DMS153 (cell line): ENCODE data around the gene NR2F1-AS1.

Source experiments
- DNase-seq: peaks from one replicate; lab custom pipeline; 2025; lab: John Stamatoyannopoulos, UW

NR2F1-AS1 gene

GRCh38 chr5:93603078-93603792, 22.2 kb upstream of the NR2F1-AS1 start:
- DNase-seq, result no peak

GRCh38 chr5:93602241-93603077, 21.4 kb upstream of the NR2F1-AS1 start:
- no peak for DNase-seq

- no peak for DNase-seq
Measured at GRCh38 chr5:93601802-93602155, 20.8 kb upstream of the NR2F1-AS1 start.

- no peak for DNase-seq
Measured at GRCh38 chr5:93601071-93601801, 20.2 kb upstream of the NR2F1-AS1 start.

GRCh38 chr5:93600409-93601070, 19.5 kb upstream of the NR2F1-AS1 start:
- no peak for DNase-seq

- no peak for DNase-seq
Measured at GRCh38 chr5:93599399-93600120, 18.5 kb upstream of the NR2F1-AS1 start.

GRCh38 chr5:93599001-93599379, 18.0 kb upstream of the NR2F1-AS1 start:
- no peak for DNase-seq

GRCh38 chr5:93598091-93599000, 17.3 kb upstream of the NR2F1-AS1 start:
- DNase-seq, result no peak

GRCh38 chr5:93596676-93597490, 15.9 kb upstream of the NR2F1-AS1 start:
- DNase-seq, result no peak

- DNase-seq, result no peak
Measured at GRCh38 chr5:93596310-93596675, 15.3 kb upstream of the NR2F1-AS1 start.

GRCh38 chr5:93595420-93596147, 14.6 kb upstream of the NR2F1-AS1 start:
- no peak for DNase-seq

- no peak for DNase-seq
Measured at GRCh38 chr5:93594591-93595419, 13.8 kb upstream of the NR2F1-AS1 start.

- DNase-seq, result no peak
Measured at GRCh38 chr5:93593476-93594131, 12.6 kb upstream of the NR2F1-AS1 start.

- no peak for DNase-seq
Measured at GRCh38 chr5:93592883-93593282, 11.9 kb upstream of the NR2F1-AS1 start.

GRCh38 chr5:93591323-93591945, 10.4 kb upstream of the NR2F1-AS1 start:
- no peak for DNase-seq

GRCh38 chr5:93590493-93590892, 9.5 kb upstream of the NR2F1-AS1 start:
- no peak for DNase-seq

- DNase-seq, result no peak
Measured at GRCh38 chr5:93589829-93590215, 8.8 kb upstream of the NR2F1-AS1 start.
